ENCODE data around the gene BTBD16.

DNA sequence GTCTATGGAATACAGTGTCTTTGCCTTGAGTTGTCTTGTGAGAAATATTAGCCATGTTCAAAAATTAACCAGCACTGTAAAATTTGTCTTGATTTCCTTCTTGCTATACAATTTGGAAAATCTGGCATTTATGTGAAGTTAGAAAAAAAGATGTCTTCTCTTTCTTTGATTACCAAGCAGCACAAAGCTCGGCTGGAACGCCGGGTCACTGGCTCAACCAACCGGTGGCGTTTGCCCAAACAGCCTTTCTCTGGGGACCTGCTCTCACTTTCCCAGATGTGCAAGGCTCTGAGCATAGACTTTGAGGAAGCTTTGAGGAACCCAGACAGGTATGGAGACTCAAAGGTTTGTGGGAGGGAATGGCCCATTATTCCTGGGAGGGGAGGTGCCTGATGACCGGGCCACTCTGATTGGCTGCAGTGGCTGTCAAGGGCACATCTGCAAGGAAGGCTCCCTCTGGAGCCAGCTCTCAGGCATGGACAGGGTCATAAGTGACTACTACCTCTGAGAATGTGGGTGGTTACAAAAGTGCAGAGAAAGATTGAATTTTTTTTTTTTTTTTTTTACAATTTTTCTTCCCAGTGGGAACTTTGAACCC is 5.6 kb downstream of the BTBD16 start:
- TF ChIP-seq, protein P1, sequence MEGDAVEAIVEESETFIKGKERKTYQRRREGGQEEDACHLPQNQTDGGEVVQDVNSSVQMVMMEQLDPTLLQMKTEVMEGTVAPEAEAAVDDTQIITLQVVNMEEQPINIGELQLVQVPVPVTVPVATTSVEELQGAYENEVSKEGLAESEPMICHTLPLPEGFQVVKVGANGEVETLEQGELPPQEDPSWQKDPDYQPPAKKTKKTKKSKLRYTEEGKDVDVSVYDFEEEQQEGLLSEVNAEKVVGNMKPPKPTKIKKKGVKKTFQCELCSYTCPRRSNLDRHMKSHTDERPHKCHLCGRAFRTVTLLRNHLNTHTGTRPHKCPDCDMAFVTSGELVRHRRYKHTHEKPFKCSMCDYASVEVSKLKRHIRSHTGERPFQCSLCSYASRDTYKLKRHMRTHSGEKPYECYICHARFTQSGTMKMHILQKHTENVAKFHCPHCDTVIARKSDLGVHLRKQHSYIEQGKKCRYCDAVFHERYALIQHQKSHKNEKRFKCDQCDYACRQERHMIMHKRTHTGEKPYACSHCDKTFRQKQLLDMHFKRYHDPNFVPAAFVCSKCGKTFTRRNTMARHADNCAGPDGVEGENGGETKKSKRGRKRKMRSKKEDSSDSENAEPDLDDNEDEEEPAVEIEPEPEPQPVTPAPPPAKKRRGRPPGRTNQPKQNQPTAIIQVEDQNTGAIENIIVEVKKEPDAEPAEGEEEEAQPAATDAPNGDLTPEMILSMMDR (IDR thresholded peaks at IDR 0.05), result no peak
- no peak for TF ChIP-seq POLR2A (IDR thresholded peaks at IDR 0.05)
